HEK293T (cell line): ENCODE data around the gene ZNF277.

Experiments
- FOXK2 ChIP-seq: fragments of 450-650 bp; IDR thresholded peaks from 2 replicates; pipeline ENCODE4 v1.6.1; 2016; ENCODE audit warnings: mild to moderate bottlenecking
- FOXM1 ChIP-seq: fragments of 450-650 bp; IDR thresholded peaks from 2 replicates; pipeline ENCODE4 v1.6.1; 2017; ENCODE audit warnings: mild to moderate bottlenecking, borderline replicate concordance
- L3MBTL2 ChIP-seq: fragments of 450-650 bp; conservative IDR thresholded peaks from 2 replicates; pipeline ENCODE4 v1.6.1; 2016; ENCODE audit warnings: mild to moderate bottlenecking
- SP1 ChIP-seq: fragments of 450-650 bp; IDR thresholded peaks from 2 replicates; pipeline ENCODE4 v1.6.1; 2017
- SUZ12 ChIP-seq: fragments of 450-650 bp; IDR thresholded peaks from 2 replicates; pipeline ENCODE4 v1.6.1; 2016; ENCODE audit warnings: mild to moderate bottlenecking

GRCh38 chr7:112220877-112221434 lies 14.5 kb downstream of the ZNF277 start:
- no peak for TF ChIP-seq SP1
- no peak for TF ChIP-seq FOXK2
- TF ChIP-seq FOXM1 = no peak
- no peak for TF ChIP-seq L3MBTL2
- no peak for TF ChIP-seq SUZ12
